AG10803 (cell line): ENCODE results near the gene GNG7.

Experiments used
- DNase-seq: peaks from one replicate; pipeline ENCODE4 v3.0.0; 2010; ENCODE audit warnings: low read depth
- H3K4me3 ChIP-seq: 2 replicates; pipeline ENCODE4 v1.5.1; 2011; ENCODE audit warnings: mild to moderate bottlenecking, low read length, control low read depth
- TF ChIP-seq, protein P1 (sequence below): conservative IDR thresholded peaks from 2 replicates; pipeline ENCODE4 v1.5.1; 2011; ENCODE audit warnings: mild to moderate bottlenecking, low read length, control low read depth, inconsistent platforms

The GNG7 gene

DNA sequence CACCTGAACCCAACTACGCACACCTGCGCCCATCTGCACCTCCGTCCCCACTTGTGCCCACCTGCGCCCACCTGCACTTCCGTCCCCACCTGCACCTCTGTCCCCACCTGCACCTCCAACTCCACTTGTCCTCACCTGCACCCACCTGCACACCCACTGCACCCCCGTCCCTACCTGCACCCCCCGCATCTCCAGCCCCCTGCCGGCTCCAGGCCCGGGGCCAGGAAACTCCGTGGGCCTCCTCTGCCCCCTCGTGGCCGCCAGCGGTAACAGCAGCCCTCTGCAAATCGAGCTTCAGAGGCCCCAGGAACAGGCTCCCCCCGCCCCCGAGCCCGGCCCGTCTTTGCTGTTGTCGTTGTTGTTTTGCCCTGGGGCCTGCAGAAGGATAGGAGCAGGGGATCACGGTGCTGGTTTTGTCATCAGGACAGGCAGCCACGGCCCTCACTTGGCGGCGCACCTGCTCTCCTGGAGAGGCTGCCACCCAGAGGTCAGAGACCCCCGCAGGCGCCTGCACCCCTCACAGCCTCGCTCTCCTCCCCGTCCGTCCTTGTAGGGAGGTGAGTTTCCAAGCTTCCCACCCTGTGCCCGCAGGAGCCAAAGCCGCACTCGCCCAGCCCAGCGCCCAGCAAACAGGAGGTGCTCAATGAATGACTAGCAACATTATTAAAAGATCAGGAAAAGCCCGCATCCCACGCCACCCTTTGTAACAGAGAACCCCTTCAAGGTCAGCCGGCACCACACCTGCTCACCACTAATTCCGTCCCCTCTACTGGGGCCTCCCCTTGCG is 65.4 kb downstream of the GNG7 start:
- DNase-seq, result peak; percentile 27
- TF ChIP-seq, protein P1, sequence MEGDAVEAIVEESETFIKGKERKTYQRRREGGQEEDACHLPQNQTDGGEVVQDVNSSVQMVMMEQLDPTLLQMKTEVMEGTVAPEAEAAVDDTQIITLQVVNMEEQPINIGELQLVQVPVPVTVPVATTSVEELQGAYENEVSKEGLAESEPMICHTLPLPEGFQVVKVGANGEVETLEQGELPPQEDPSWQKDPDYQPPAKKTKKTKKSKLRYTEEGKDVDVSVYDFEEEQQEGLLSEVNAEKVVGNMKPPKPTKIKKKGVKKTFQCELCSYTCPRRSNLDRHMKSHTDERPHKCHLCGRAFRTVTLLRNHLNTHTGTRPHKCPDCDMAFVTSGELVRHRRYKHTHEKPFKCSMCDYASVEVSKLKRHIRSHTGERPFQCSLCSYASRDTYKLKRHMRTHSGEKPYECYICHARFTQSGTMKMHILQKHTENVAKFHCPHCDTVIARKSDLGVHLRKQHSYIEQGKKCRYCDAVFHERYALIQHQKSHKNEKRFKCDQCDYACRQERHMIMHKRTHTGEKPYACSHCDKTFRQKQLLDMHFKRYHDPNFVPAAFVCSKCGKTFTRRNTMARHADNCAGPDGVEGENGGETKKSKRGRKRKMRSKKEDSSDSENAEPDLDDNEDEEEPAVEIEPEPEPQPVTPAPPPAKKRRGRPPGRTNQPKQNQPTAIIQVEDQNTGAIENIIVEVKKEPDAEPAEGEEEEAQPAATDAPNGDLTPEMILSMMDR, result peak; percentile 77
- H3K4me3 ChIP-seq, result no peak overlapping the region

DNA sequence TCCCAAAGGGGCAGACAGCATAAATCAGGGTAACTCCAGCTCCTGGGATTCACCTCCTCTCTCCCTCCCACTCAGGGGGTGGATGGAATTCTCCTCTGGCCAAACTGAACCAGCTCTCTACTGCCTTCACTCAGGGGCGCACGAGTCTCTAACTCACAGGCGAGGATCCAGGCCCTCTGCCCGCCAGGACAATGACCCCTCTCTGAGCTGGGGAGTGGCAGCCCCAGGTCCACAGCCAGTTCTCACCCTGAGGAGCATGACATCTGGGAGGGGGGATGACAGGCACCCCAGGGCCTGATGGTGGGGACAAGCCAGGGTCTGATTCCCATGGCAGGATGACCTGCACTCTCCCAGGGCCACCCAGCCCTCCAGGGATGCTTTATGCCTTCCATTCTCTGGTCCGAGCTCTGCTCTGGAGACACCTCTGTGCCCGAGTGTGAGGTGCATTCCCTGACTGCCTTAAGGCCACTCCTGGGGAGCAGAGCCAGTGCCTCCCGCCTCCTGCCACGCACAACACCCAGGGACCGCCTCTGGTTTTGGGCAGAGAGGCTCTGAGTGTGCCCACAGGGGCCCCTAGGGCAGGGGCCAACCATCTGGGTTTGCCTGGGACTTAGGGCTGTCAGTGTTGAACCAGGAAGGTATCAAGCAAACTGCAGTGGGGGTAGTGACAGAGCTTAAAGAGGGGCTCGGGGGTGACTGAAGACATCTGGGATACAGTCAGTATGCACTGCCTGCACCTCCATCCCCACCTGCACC is 66.2 kb downstream of the GNG7 start:
- no peak overlapping the region for H3K4me3 ChIP-seq
- no peak for DNase-seq
- TF ChIP-seq, protein P1, result no peak

DNA sequence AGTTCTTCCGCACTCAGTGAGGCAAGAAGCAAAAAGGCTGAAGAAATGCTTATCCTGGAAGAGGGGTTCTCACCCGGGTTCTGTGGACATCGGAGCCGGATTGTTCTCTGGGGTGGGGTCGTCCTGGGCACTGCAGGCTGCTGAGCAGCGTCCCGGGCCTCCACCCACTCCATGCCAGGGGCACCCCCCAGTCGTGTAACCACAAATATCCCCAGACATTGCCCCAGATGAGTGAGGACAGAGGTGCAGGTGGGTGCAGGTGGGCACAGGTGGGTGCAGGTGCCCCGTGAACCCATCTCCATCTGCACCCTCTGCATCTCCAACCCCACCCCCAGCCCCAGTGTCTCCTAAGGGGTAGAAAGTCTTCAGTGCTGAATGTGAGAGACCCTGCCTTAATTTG is 67.5 kb downstream of the GNG7 start:
- TF ChIP-seq, protein P1, result no peak
- no peak overlapping the region for H3K4me3 ChIP-seq
- DNase-seq, result no peak

DNA sequence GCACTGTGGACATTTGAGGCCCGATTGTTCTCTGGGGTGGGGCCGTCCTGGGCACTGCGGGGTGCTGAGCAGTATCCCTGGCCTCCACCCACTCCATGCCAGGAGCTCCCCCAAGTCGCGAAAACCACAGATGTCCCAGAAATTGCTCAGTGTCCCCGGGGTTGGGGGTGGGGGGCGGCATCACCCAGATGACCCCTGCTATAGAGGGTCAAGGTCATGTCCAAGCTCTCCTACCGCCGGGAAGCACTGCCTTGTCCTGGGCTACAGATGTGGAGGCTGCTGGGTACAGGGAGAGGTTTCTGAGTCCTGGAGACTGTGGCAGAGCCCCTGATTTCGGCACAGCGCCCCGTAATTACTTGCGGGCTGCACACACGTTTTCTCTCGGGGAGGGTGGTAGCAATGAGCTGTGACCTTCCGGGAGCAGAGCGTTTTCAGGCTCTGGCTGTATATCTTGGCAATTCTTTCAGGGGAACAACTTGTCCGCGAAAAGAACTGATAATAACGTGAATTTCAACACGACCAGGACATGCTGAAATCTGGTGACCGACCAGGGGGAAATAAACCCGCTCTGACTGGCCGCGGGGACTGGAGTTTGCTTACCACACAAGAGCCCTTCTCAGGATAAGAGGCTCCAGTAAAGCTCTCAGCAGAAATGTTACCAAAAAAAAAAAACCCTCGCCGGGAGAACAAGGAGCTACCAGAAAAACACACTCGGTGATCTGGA is 68.1 kb downstream of the GNG7 start:
- H3K4me3 ChIP-seq, result no peak overlapping the region

DNA sequence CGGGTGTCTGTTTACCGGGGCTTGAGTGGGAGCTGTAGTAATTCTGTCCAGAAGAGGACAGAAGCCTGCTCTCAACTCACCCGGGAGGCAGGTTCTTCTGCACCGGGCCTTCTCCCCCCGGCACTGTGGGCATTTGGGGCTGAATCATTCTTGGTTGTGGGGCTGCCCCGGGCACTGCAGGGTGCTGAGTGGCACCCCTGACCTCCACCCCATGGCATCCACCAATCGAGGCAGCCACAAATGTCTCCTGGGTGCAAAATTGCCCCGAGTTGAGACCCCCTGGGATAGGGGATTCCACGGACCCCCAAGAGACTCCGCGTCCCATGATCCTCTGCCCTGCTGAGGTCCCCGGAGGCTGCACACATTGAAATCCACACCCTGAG is 68.8 kb downstream of the GNG7 start:
- DNase-seq, result no peak
- no peak overlapping the region for H3K4me3 ChIP-seq
- TF ChIP-seq, protein P1, result no peak

More for the DNA sequence above, 68.1 kb downstream of the GNG7 start:
- DNase-seq, result no peak
- TF ChIP-seq, protein P1, result no peak

DNA sequence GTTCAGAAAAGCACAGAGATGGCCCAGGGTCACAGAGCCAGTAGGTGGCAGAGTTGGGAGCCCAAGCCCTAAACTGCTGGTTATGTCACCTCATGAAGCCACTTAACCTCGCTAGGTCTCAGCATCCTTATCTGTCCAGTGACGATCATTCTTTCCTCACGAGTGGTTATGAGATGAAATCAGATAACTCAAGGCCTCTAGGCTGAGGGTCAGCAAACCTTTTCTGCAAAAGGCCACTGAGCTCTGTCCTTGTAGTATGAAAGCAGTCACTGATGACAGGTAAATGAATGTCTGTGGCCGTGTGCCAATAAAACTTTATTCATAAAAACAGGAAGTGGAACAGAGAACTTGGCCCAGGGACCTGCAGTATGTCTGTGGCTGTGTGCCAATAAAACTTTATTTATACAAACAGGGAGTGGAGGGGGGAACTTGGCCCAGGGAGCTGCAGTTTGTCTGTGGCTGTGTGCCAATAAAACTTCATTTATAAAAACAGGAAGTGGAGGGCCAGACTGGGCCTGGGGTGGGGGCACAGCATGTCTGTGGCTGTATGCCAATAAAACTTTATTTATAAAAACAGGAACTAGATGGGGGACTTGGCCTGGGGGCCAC is 71.2 kb downstream of the GNG7 start:
- H3K4me3 ChIP-seq, result no peak overlapping the region
- peak; percentile 5 for DNase-seq
- TF ChIP-seq, protein P1, result no peak
